Activated CD4-positive, alpha-beta memory T cell treated with anti-CD3 and anti-CD28 coated beads, Interleukin-2, amount 10 ng/mL, durations not matched to agents 7 days and 5 days (primary cell): ENCODE results near the gene SLC35D2. TPM values are rescaled to one million over a fixed set of nuclear protein-coding genes. Genes with fewer than 3 reads are reported as not detected.
"Not testable (repeated sequence)": the region's sequence is repeated elsewhere in the genome, so short reads cannot be mapped to it uniquely, and the experiment has no call there.

Experiments
- CTCF ChIA-PET: fragments of 350-600 bp; sonication (Branson Sonifier 250); formaldehyde crosslinking; loops from one replicate; lab custom pipeline; 2021; ENCODE audit warnings: antibody characterized with exemption, inconsistent platforms; lab: Charles Lee
- POLR2A ChIA-PET: fragments of 350-600 bp; sonication (Branson Sonifier 250); formaldehyde crosslinking; loops from one replicate; lab custom pipeline; 2021; ENCODE audit warnings: antibody characterized with exemption; lab: Charles Lee
- DNase-seq: peaks from one replicate; pipeline ENCODE4 v3.0.0-alpha.2; 2020
- H3K27ac Mint-ChIP-seq: one replicate; pipeline ENCODE4 v1.8.0; 2021; ENCODE audit warnings: mild to moderate bottlenecking, mixed read lengths
- H3K27me3 Mint-ChIP-seq: one replicate; pipeline ENCODE4 v1.8.0; 2021; ENCODE audit warnings: mixed read lengths
- H3K36me3 Mint-ChIP-seq: one replicate; pipeline ENCODE4 v1.8.0; 2021; ENCODE audit warnings: low read depth, mixed read lengths
- H3K4me1 Mint-ChIP-seq: one replicate; pipeline ENCODE4 v1.8.0; 2021; ENCODE audit warnings: mixed read lengths
- H3K4me3 Mint-ChIP-seq: one replicate; pipeline ENCODE4 v1.8.0; 2021; ENCODE audit warnings: mild to moderate bottlenecking, mixed read lengths
- H3K9me3 Mint-ChIP-seq: one replicate; pipeline ENCODE4 v1.8.0; 2021; ENCODE audit warnings: mixed read lengths
- total RNA-seq, 2 experiments: library from RNA; stranded (reverse); gene quantifications; one replicate each; pipeline ENCODE4 v1.2.3, GENCODE V29; 2021

The SLC35D2 gene
- total RNA-seq, 2 experiments from 2014 or later, result 14.7 to 15.1 TPM

- Mint-ChIP-seq H3K27ac (no peak overlapping the region), H3K4me1 (no peaks in the 10 kb centered on the region), H3K4me3 (no peak overlapping the region), H3K9me3 (peaks cover 7% of the 10 kb centered on the region), H3K27me3 (peaks cover 2% of the 10 kb centered on the region), H3K36me3 (no peaks in the 10 kb centered on the region)
- CTCF ChIA-PET, result interaction anchor here (0.6 to 4.0 kb wide), 15 partner anchors 8 to 1648 kb away, joined by 3 to 29 read pairs (median 4); no protein-coding TSS in a partner anchor
- DNase-seq, result peak; percentile 49
- POLR2A ChIA-PET, result no interaction called here
Measured at GRCh38 chr9:96317335-96317980, 66.1 kb downstream of the SLC35D2 start.

GRCh38 chr9:96309850-96310249, 73.7 kb downstream of the SLC35D2 start:
- no peaks in the 10 kb centered on the region for H3K4me1 Mint-ChIP-seq
- H3K27me3 Mint-ChIP-seq, result peaks cover 15% of the 10 kb centered on the region
- no peaks in the 10 kb centered on the region for H3K36me3 Mint-ChIP-seq
- POLR2A ChIA-PET, result no interaction called here
- CTCF ChIA-PET, result interaction anchor here (0.8 to 1.0 kb wide), 2 partner anchors 7 to 17 kb away, joined by 3 to 5 read pairs; no protein-coding TSS in a partner anchor
- DNase-seq, result no peak
- H3K4me3 Mint-ChIP-seq, result no peak overlapping the region
- peaks cover 12% of the 10 kb centered on the region for H3K9me3 Mint-ChIP-seq
- H3K27ac Mint-ChIP-seq, result no peak overlapping the region

GRCh38 chr9:96306958-96307357, 76.6 kb downstream of the SLC35D2 start:
- CTCF ChIA-PET, H3K36me3 Mint-ChIP-seq, DNase-seq, POLR2A ChIA-PET, H3K4me3 Mint-ChIP-seq, H3K27ac Mint-ChIP-seq, H3K9me3 Mint-ChIP-seq, H3K4me1 Mint-ChIP-seq: not testable (repeated sequence)
- peaks cover 10% of the 10 kb centered on the region for H3K27me3 Mint-ChIP-seq

GRCh38 chr9:96305171-96305570, 78.3 kb downstream of the SLC35D2 start:
- no peak for DNase-seq
- CTCF ChIA-PET, result interaction anchor here (1.1 to 1.4 kb wide), 2 partner anchors 12 to 22 kb away, joined by 3 to 4 read pairs; no protein-coding TSS in a partner anchor
- H3K27me3 Mint-ChIP-seq, result peaks cover 4% of the 10 kb centered on the region
- H3K9me3 Mint-ChIP-seq, result no peaks in the 10 kb centered on the region
- H3K4me3 Mint-ChIP-seq, result no peak overlapping the region
- H3K36me3 Mint-ChIP-seq, result no peaks in the 10 kb centered on the region
- POLR2A ChIA-PET, result no interaction called here
- no peaks in the 10 kb centered on the region for H3K4me1 Mint-ChIP-seq
- H3K27ac Mint-ChIP-seq, result no peak overlapping the region

GRCh38 chr9:96304230-96304629, 79.3 kb downstream of the SLC35D2 start:
- peaks cover 2% of the 10 kb centered on the region for H3K27me3 Mint-ChIP-seq
- H3K4me1 Mint-ChIP-seq, result no peaks in the 10 kb centered on the region
- H3K27ac Mint-ChIP-seq, result no peak overlapping the region
- no peak for DNase-seq
- H3K36me3 Mint-ChIP-seq, result no peaks in the 10 kb centered on the region
- ChIA-PET POLR2A (no interaction called here), CTCF (interaction anchor here (1.4 kb wide), 1 partner anchor 23 kb away, joined by 4 read pairs; no protein-coding TSS in a partner anchor)
- H3K4me3 Mint-ChIP-seq, result no peak overlapping the region
- no peaks in the 10 kb centered on the region for H3K9me3 Mint-ChIP-seq

GRCh38 chr9:96302021-96302420, 81.5 kb downstream of the SLC35D2 start, which contains the start of gene HSD17B3:
TSS of gene HSD17B3 (minus strand) at chr9:96302176. CDS start at chr9:96302104, 72 bp downstream.
- ChIA-PET POLR2A (no interaction called here), CTCF (no interaction called here)
- Mint-ChIP-seq H3K9me3 (no peaks in the 10 kb centered on the region), H3K4me1 (no peaks in the 10 kb centered on the region), H3K27ac (no peak within 1 kb of the TSS), H3K4me3 (no peak within 1 kb of the TSS), H3K36me3 (no peaks in the 10 kb centered on the region), H3K27me3 (peaks cover 2% of the 10 kb centered on the region)
- no peak for DNase-seq

GRCh38 chr9:96299823-96300222, 83.7 kb downstream of the SLC35D2 start:
- H3K27me3 Mint-ChIP-seq, result peaks cover 3% of the 10 kb centered on the region
- H3K36me3 Mint-ChIP-seq, result no peaks in the 10 kb centered on the region
- ChIA-PET POLR2A (no interaction called here), CTCF (no interaction called here)
- H3K4me1 Mint-ChIP-seq, result no peaks in the 10 kb centered on the region
- no peaks in the 10 kb centered on the region for H3K9me3 Mint-ChIP-seq
- H3K27ac Mint-ChIP-seq, result no peak overlapping the region
- no peak for DNase-seq
- no peak overlapping the region for H3K4me3 Mint-ChIP-seq

- Mint-ChIP-seq H3K36me3 (no peaks in the 10 kb centered on the region), H3K4me3 (no peak overlapping the region), H3K27me3 (peaks cover 5% of the 10 kb centered on the region), H3K27ac (no peak overlapping the region), H3K9me3 (no peaks in the 10 kb centered on the region), H3K4me1 (no peaks in the 10 kb centered on the region)
- ChIA-PET POLR2A (no interaction called here), CTCF (no interaction called here)
- no peak for DNase-seq
Measured at GRCh38 chr9:96294159-96294545, 89.4 kb downstream of the SLC35D2 start.

- ChIA-PET POLR2A (no interaction called here), CTCF (no interaction called here)
- no peaks in the 10 kb centered on the region for H3K36me3 Mint-ChIP-seq
Measured at GRCh38 chr9:96293498-96294158, 89.9 kb downstream of the SLC35D2 start.

GRCh38 chr9:96289392-96289791, 94.1 kb downstream of the SLC35D2 start:
- CTCF ChIA-PET, result no interaction called here
- Mint-ChIP-seq H3K36me3 (no peaks in the 10 kb centered on the region), H3K27ac (no peak overlapping the region)

More at GRCh38 chr9:96293498-96294158, 89.9 kb downstream of the SLC35D2 start:
- Mint-ChIP-seq H3K9me3 (no peaks in the 10 kb centered on the region), H3K27ac (no peak overlapping the region), H3K27me3 (peaks cover 5% of the 10 kb centered on the region), H3K4me1 (no peaks in the 10 kb centered on the region), H3K4me3 (no peak overlapping the region)
- no peak for DNase-seq

GRCh38 chr9:96281641-96282040, 101.9 kb downstream of the SLC35D2 start:
- H3K4me3 Mint-ChIP-seq, result no peak overlapping the region
- no peaks in the 10 kb centered on the region for H3K36me3 Mint-ChIP-seq
- ChIA-PET CTCF (no interaction called here), POLR2A (no interaction called here)
- no peak overlapping the region for H3K27ac Mint-ChIP-seq
- no peak for DNase-seq
- H3K4me1 Mint-ChIP-seq, result no peaks in the 10 kb centered on the region
- peaks cover 2% of the 10 kb centered on the region for H3K27me3 Mint-ChIP-seq
- peaks cover 9% of the 10 kb centered on the region for H3K9me3 Mint-ChIP-seq

More at GRCh38 chr9:96289392-96289791, 94.1 kb downstream of the SLC35D2 start:
- Mint-ChIP-seq H3K27me3 (peaks cover 4% of the 10 kb centered on the region), H3K9me3 (peaks cover 6% of the 10 kb centered on the region), H3K4me1 (no peaks in the 10 kb centered on the region), H3K4me3 (no peak overlapping the region)
- POLR2A ChIA-PET, result no interaction called here
- no peak for DNase-seq

GRCh38 chr9:96279932-96280331, 103.6 kb downstream of the SLC35D2 start:
- Mint-ChIP-seq H3K9me3 (peaks cover 9% of the 10 kb centered on the region), H3K27ac (no peak overlapping the region), H3K27me3 (peaks cover 1% of the 10 kb centered on the region), H3K4me3 (no peak overlapping the region), H3K36me3 (no peaks in the 10 kb centered on the region), H3K4me1 (no peaks in the 10 kb centered on the region)
- POLR2A ChIA-PET, result no interaction called here
- CTCF ChIA-PET, result no interaction called here
- DNase-seq, result no peak

GRCh38 chr9:96274939-96275338, 108.6 kb downstream of the SLC35D2 start:
- H3K27ac Mint-ChIP-seq, result no peak overlapping the region
- no peak overlapping the region for H3K4me3 Mint-ChIP-seq
- peaks cover 8% of the 10 kb centered on the region for H3K27me3 Mint-ChIP-seq
- DNase-seq, result no peak
- H3K36me3 Mint-ChIP-seq, result peaks cover 5% of the 10 kb centered on the region
- ChIA-PET CTCF (no interaction called here), POLR2A (no interaction called here)
- no peaks in the 10 kb centered on the region for H3K4me1 Mint-ChIP-seq
- H3K9me3 Mint-ChIP-seq, result peaks cover 20% of the 10 kb centered on the region
